ENCODE results near the gene PDPR.
"Not testable (repeated sequence)": the region's sequence is repeated elsewhere in the genome, so short reads cannot be mapped to it uniquely, and the experiment has no call there.

DNA sequence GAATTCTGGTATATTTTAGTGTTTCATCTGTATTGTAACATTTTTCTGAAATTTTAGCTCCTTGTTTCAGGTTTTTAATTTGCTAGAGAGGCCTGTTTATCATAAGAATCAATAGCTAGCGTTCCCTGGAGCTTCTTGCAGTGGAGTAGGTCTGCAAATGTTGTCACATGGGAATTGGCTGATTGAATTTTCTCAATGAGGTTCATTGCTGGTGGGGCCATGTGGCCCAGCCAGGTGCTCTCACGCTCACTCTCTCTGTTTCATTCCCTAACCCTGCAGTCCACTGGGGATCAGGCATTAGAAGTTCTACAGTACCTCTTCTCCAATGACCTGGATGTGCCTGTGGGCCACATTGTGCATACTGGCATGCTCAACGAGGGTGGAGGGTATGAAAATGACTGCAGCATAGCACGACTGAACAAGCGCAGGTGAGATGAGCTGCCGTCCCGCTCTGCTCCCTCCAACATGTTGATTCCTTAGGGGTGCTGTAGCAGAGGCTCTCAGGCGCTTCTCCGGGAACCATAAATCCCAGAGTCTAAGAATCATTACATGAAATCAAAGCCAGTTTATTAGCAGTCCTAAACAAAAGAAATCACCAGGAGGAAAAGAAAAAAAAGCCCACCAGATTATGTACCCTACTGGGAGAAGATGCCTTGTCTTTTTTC lies 29.2 kb downstream of the PDPR start:
- not testable (repeated sequence) for TF ChIP-seq POLR2AphosphoS5, CTCF (IDR thresholded peaks at IDR 0.05)

Data from breast epithelium (tissue), 3 donors.